TTC549 (cell line): Measurements from ENCODE around the gene FAM163A.

Experiments
- FAIRE-seq: peaks from 2 replicates; lab custom pipeline; 2012; peaks lifted over from hg19 to GRCh38; lab: Jason Lieb, UNC

FAM163A gene

DNA sequence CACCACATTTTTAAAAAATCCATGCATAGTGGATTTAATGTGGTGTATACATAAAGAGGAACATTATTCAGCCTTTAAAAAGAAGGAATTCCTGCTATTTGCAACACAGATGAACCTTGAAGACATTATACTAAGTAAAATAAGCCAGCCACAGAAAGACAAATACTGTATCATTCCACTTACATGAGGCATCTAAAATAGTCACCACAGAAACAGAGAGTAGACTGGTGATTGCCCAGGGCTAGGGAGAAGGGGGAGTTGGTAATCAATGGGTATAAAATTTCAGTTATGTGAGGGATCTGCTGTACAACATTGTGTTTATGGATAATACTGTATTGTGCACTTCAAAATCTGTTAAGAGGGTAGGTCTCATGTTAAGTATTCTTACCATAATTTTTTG lies 10.0 kb downstream of the FAM163A start:
- FAIRE-seq = no peak

- FAIRE-seq = no peak
Observed at GRCh38 chr1:179754041-179754624, 11.0 kb downstream of the FAM163A start.

- FAIRE-seq = no peak
Observed at GRCh38 chr1:179757933-179758332, 14.8 kb downstream of the FAM163A start.

GRCh38 chr1:179760521-179760920 lies 17.4 kb downstream of the FAM163A start:
- no peak for FAIRE-seq

GRCh38 chr1:179761296-179761695 lies 18.2 kb downstream of the FAM163A start:
- FAIRE-seq = no peak

GRCh38 chr1:179761846-179762640 lies 19.0 kb downstream of the FAM163A start:
- FAIRE-seq = no peak

DNA sequence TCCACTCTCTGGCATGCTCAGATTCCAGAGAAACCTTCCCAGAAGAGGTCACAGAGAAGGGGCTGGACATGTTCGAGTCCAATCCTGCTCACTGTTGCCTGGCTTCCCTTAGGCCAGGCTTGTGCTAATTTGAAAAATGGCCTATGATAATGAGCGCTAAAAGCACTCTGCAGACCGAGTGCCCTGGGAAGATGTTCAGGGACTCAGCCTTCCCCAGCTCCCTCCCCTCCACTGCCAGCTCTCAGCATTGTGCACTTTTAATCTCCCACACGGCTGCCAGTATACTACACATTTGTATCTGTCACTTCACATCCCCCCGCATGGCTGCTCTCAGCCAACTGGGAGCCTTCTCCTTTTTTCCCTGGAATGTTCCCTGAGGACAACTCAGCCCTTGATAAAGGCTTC lies 24.1 kb downstream of the FAM163A start:
- no peak for FAIRE-seq

- no peak for FAIRE-seq
Observed at GRCh38 chr1:179767996-179768395, 24.9 kb downstream of the FAM163A start.

DNA sequence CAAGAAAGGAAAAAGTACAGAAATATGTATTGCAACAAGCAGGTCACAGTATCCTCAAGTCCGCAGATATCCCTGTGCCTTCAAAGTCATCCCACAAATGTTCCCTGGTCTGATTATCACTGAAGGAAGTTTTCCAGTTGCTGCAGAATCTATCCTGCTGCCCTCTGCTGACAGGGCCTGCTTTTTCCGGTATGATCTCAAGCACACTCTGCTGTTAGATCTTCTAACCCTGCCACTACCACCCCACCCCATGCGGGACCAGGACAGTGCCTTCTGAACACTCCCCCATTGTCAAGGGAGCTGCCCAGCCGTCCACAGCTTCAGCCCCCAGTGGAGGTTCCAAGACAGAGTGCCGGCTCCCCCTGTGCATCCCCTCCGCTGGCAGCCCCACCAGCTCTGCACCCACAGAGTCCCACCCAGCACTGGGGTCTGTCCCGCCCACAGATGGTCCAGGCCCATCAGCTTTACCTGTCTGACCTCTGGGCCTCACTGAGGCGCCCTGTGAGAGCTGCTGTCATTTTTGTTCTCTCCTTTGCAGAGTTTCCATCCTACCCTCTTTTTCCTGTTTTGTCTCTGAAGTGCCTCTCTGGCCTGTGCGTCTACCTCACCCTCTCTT lies 27.9 kb downstream of the FAM163A start:
- FAIRE-seq = no peak

GRCh38 chr1:179773264-179773663 lies 30.2 kb downstream of the FAM163A start:
- no peak for FAIRE-seq

- FAIRE-seq = no peak
Observed at GRCh38 chr1:179774000-179774399, 30.9 kb downstream of the FAM163A start.

GRCh38 chr1:179774566-179774965 lies 31.5 kb downstream of the FAM163A start:
- no peak for FAIRE-seq

DNA sequence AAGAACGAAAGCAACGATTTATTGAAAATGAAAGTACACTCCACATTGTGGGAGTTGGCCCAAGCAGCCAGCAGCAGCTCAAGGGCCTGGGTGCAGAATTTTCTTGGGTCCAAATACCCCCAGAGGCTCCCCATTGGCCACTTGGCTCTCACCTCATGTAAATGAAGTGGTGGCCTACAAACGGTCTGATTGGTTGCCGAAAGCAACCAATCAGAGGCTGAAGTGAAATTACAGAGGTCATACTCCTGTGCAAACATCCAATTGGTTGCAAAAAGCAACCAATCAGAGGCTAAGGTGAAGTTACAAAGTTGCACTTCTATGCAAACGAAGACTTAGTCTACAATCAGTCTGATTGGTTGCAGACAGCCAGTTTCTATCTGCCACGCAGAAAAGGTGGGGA lies 31.9 kb downstream of the FAM163A start:
- no peak for FAIRE-seq

- FAIRE-seq = no peak
Observed at GRCh38 chr1:179776831-179777230, 33.7 kb downstream of the FAM163A start.

DNA sequence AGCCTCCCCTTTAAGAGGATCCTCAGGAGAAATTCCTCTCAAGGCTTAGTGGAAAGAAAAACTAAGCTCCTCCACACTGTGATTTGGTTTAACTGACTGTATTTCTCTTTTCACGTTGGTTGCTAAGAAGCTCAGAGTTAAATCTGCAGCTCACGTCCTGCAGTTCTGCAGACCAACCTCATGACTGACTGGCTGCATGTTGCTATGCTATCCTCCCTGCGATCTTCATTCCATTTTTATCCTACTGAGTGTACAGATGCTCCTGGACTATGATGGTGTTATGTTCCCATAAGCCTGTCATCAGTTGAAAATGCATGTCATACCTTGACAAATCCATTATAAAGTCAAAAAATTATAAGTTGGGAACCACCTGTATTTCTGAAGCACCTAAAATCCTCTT lies 34.6 kb downstream of the FAM163A start:
- FAIRE-seq = no peak

- no peak for FAIRE-seq
Observed at GRCh38 chr1:179779645-179780272, 36.7 kb downstream of the FAM163A start.

GRCh38 chr1:179781962-179782361 lies 38.9 kb downstream of the FAM163A start:
- FAIRE-seq = no peak

GRCh38 chr1:179785031-179785431 lies 41.9 kb downstream of the FAM163A start:
- FAIRE-seq = no peak

DNA sequence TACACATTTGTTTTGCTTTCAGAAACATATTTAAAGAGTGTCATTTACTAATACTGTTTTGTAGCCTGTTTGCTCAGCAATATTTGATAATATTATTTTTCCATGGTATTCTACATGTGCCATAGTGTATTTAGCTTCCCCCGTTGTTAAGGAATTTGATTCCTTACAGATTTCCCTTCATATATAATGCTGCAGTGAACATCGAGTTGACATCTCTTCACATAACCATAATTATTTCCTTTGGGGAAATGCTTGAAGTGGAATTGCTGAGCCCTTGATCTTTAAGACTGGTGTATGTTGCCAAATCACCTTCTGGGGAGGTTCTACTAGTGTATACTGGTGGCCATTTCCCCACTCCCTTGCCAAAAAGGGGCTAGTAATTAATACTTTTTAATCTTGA lies 42.6 kb downstream of the FAM163A start:
- no peak for FAIRE-seq

GRCh38 chr1:179786815-179787685 lies 44.0 kb downstream of the FAM163A start:
- no peak for FAIRE-seq

DNA sequence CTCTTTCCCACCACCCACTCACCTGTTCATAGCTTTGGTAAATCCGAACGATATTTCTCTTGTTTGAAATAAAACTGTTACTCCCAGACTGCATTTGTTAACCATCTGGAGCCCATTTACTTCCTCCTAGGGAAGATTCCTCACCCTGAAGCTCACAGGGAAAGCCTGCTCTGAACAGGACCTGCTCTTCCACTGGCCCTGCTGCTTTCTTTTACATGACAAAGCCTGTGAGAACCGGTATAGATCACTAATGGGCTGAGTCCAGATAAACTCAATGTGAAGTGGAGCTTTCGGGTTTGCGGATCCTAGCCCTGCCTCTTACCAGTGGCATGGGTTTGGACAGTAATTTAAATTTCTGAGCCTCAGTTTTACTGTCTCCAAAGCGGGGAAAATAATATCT lies 45.2 kb downstream of the FAM163A start:
- FAIRE-seq = no peak

DNA sequence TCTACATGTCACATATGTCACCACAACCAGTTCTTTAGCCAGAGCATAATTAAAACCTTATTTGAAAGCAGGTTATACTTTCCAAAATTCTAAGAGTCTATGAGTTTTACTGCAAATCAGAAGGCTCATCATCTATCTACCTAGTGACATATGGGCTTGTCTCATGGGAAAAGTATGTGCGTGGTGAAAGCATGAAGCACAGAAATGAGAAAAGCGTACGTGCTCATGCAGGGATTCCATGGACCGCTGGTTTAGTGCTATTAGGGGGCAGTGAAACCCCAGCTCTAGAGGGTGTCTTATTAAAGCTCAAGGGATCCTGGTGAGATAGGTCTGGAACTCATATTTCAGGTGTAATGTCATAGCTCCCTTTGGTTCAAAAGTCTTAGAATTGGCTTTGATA lies 50.2 kb downstream of the FAM163A start:
- FAIRE-seq = no peak
